ENCODE measurements around the gene PRR29.

The PRR29 gene

GRCh38 chr17:64045176-64045575 lies 47.0 kb downstream of the PRR29 start:
- no peak for TF ChIP-seq CTCF (IDR thresholded peaks at IDR 0.05; ENCODE audit: low read depth, low read length, missing control alignments)
- DNase-seq (ENCODE audit: extremely low read depth, low read depth) = no peak
- no peak overlapping the region for H3K4me3 ChIP-seq (replicated peaks; ENCODE audit: low read depth, low read length)

GRCh38 chr17:64048805-64049204 lies 50.7 kb downstream of the PRR29 start:
- no peak overlapping the region for H3K4me3 ChIP-seq (replicated peaks; ENCODE audit: low read depth, low read length)
- TF ChIP-seq CTCF (IDR thresholded peaks at IDR 0.05; ENCODE audit: low read depth, low read length, missing control alignments) = no peak
- DNase-seq (ENCODE audit: extremely low read depth, low read depth) = no peak

GRCh38 chr17:64051153-64051552 lies 53.0 kb downstream of the PRR29 start:
- TF ChIP-seq CTCF (IDR thresholded peaks at IDR 0.05; ENCODE audit: low read depth, low read length, missing control alignments) = no peak
- no peak overlapping the region for H3K4me3 ChIP-seq (replicated peaks; ENCODE audit: low read depth, low read length)
- no peak for DNase-seq (ENCODE audit: extremely low read depth, low read depth)

GRCh38 chr17:64053101-64053500 lies 55.0 kb downstream of the PRR29 start:
- no peak overlapping the region for H3K4me3 ChIP-seq (replicated peaks; ENCODE audit: low read depth, low read length)
- no peak for DNase-seq (ENCODE audit: extremely low read depth, low read depth)
- TF ChIP-seq CTCF (IDR thresholded peaks at IDR 0.05; ENCODE audit: low read depth, low read length, missing control alignments) = no peak

All from HFF-Myc (cell line).